Measurements from ENCODE around the gene IMPG1. TPM values are rescaled to one million over a fixed set of nuclear protein-coding genes. Genes with fewer than 3 reads are reported as not detected.

The IMPG1 gene
- total RNA-seq, 4 donors from 2014 or later = not detected

DNA sequence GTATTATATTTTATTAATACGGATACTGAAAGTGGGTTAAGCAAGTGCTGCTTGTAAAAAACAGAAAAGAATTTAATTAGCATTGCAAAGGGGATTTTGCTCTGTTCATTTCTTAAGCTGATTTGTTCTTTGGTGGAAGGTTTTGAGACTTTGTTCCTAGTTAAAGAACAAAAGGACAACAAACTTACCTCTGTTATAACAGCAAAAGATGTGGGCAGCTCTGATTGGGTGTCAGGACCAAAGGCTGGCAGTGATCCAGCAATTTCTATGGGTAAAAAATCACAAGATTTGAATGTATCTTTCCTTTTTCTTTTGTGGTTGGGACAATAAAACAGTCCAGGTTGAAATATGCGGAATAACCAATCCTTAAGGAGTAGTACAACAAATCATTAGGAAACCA is 68.8 kb downstream of the IMPG1 start:
- TF ChIP-seq, protein P1, sequence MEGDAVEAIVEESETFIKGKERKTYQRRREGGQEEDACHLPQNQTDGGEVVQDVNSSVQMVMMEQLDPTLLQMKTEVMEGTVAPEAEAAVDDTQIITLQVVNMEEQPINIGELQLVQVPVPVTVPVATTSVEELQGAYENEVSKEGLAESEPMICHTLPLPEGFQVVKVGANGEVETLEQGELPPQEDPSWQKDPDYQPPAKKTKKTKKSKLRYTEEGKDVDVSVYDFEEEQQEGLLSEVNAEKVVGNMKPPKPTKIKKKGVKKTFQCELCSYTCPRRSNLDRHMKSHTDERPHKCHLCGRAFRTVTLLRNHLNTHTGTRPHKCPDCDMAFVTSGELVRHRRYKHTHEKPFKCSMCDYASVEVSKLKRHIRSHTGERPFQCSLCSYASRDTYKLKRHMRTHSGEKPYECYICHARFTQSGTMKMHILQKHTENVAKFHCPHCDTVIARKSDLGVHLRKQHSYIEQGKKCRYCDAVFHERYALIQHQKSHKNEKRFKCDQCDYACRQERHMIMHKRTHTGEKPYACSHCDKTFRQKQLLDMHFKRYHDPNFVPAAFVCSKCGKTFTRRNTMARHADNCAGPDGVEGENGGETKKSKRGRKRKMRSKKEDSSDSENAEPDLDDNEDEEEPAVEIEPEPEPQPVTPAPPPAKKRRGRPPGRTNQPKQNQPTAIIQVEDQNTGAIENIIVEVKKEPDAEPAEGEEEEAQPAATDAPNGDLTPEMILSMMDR (IDR thresholded peaks at IDR 0.05) = no peak
- TF ChIP-seq EP300 (IDR thresholded peaks at IDR 0.05) (no peak), POLR2A (IDR thresholded peaks at IDR 0.05) (no peak)

GRCh38 chr6:76003113-76003512 is 69.3 kb downstream of the IMPG1 start:
- TF ChIP-seq EP300 (IDR thresholded peaks at IDR 0.05) (no peak), POLR2A (IDR thresholded peaks at IDR 0.05) (no peak)
- TF ChIP-seq, protein P1 (IDR thresholded peaks at IDR 0.05) = no peak
- Histone ChIP-seq H3K4me1 (no peaks in the 10 kb centered on the region), H3K9me3 (no peaks in the 10 kb centered on the region), H3K4me3 (no peak overlapping the region), H3K27me3 (no peaks in the 10 kb centered on the region), H3K36me3 (no peaks in the 10 kb centered on the region), H3K27ac (no peak overlapping the region)
- WGBS, 2 donors = 86 to 97% methylated on average over 1 of the region's 1 CpG
- no peak for DNase-seq (ENCODE audit: low spot score in 2 of 2)

More for the DNA sequence above, 68.8 kb downstream of the IMPG1 start:
- H3K9me3 ChIP-seq = no peaks in the 10 kb centered on the region
- no peak for DNase-seq (ENCODE audit: low spot score in 2 of 2)
- H3K4me1 ChIP-seq = no peaks in the 10 kb centered on the region
- H3K27ac ChIP-seq = no peak overlapping the region
- no peaks in the 10 kb centered on the region for H3K36me3 ChIP-seq
- H3K27me3 ChIP-seq = no peaks in the 10 kb centered on the region
- H3K4me3 ChIP-seq = no peak overlapping the region
- 72 to 84% methylated on average over 2 of the region's 2 CpGs for WGBS, 2 donors

GRCh38 chr6:76000629-76001028 is 71.8 kb downstream of the IMPG1 start:
- no peaks in the 10 kb centered on the region for H3K36me3 ChIP-seq
- no peak overlapping the region for H3K27ac ChIP-seq
- no peaks in the 10 kb centered on the region for H3K9me3 ChIP-seq
- H3K27me3 ChIP-seq = no peaks in the 10 kb centered on the region
- H3K4me1 ChIP-seq = no peaks in the 10 kb centered on the region
- H3K4me3 ChIP-seq = no peak overlapping the region
- TF ChIP-seq, protein P1 (IDR thresholded peaks at IDR 0.05) = no peak
- TF ChIP-seq EP300 (IDR thresholded peaks at IDR 0.05) = no peak
- no peak for TF ChIP-seq POLR2A (IDR thresholded peaks at IDR 0.05)
- no peak for DNase-seq (ENCODE audit: low spot score in 2 of 2)
- 82 to 92% methylated on average over 5 of the region's 5 CpGs for WGBS, 2 donors

DNA sequence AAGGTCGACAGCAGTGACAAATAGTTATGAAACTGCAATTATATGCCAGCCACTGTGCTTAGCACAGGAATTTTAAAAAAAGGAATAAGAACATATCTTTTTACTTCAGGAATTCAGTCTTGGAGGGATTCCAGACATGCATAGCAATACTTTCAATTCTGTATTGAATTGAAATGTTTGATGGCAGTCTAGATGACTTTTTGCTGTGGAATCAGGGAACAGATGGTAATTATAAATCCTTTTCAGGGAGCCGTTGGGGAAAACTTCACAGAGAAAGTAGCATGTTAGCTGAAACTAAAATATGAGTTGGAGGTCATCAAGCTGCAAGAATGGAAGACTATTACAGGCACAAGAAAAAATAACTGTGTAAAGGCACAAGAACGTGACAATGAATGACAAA is 74.8 kb downstream of the IMPG1 start:
- no peak for DNase-seq (ENCODE audit: low spot score in 2 of 2)
- no peaks in the 10 kb centered on the region for H3K4me1 ChIP-seq
- no peak overlapping the region for H3K4me3 ChIP-seq
- WGBS, 2 donors = 21 to 25% methylated on average over 3 of the region's 3 CpGs
- H3K27ac ChIP-seq = no peak overlapping the region
- H3K27me3 ChIP-seq = no peaks in the 10 kb centered on the region
- no peaks in the 10 kb centered on the region for H3K9me3 ChIP-seq
- TF ChIP-seq POLR2A (IDR thresholded peaks at IDR 0.05) = no peak
- TF ChIP-seq, protein P1 (IDR thresholded peaks at IDR 0.05) = no peak
- no peak for TF ChIP-seq EP300 (IDR thresholded peaks at IDR 0.05)
- H3K36me3 ChIP-seq = no peaks in the 10 kb centered on the region

GRCh38 chr6:75993236-75994162 is 79.0 kb downstream of the IMPG1 start:
- TF ChIP-seq EP300 (IDR thresholded peaks at IDR 0.05) = no peak
- no peak for TF ChIP-seq POLR2A (IDR thresholded peaks at IDR 0.05)
- TF ChIP-seq, protein P1 (IDR thresholded peaks at IDR 0.05) = no peak
- H3K4me1 ChIP-seq = no peaks in the 10 kb centered on the region
- H3K9me3 ChIP-seq = no peaks in the 10 kb centered on the region
- no peak overlapping the region for H3K27ac ChIP-seq
- no peak for DNase-seq (ENCODE audit: low spot score in 2 of 2)
- 49 to 57% methylated on average over 6 of the region's 6 CpGs for WGBS, 2 donors
- H3K36me3 ChIP-seq = no peaks in the 10 kb centered on the region
- H3K4me3 ChIP-seq = no peak overlapping the region
- H3K27me3 ChIP-seq = no peaks in the 10 kb centered on the region
